ENCODE results near the gene MTCP1.
A peak's percentile ranks its signal among the peaks of the same experiment; 100 is the strongest.

The MTCP1 gene

GRCh38 chrX:155070975-155071693 is at the start of gene MTCP1, which contains the start of the genes BRCC3 and CMC4:
Gene MTCP1 (minus strand): TSS chrX:155071136. CDS start chrX:155066010, 5,126 bp downstream.
Gene BRCC3 (plus strand): TSS chrX:155071508. CDS start chrX:155071528, 20 bp downstream.
Gene CMC4 (minus strand): TSS chrX:155071136. CDS start chrX:155064023, 7,113 bp downstream.
- peak; percentile 88 for DNase-seq (ENCODE audit: low spot score)

- no peak for DNase-seq (ENCODE audit: low spot score)
Measured at GRCh38 chrX:155115174-155115819, 44.4 kb upstream of the MTCP1 start.

GRCh38 chrX:155113097-155113496 is 42.2 kb upstream of the MTCP1 start:
- DNase-seq (ENCODE audit: low spot score) = no peak

GRCh38 chrX:155112171-155112570 is 41.2 kb upstream of the MTCP1 start:
- DNase-seq (ENCODE audit: low spot score) = no peak

- DNase-seq (ENCODE audit: low spot score) = no peak
Measured at GRCh38 chrX:155108427-155108826, 37.5 kb upstream of the MTCP1 start.

GRCh38 chrX:155105919-155106318 is 35.0 kb upstream of the MTCP1 start:
- DNase-seq (ENCODE audit: low spot score) = no peak

- DNase-seq (ENCODE audit: low spot score) = peak; percentile 17
Measured at GRCh38 chrX:155094468-155095061, 23.6 kb upstream of the MTCP1 start.

GRCh38 chrX:155086961-155087735 is 16.2 kb upstream of the MTCP1 start:
- DNase-seq (ENCODE audit: low spot score) = no peak

GRCh38 chrX:155086202-155086840 is 15.4 kb upstream of the MTCP1 start:
- DNase-seq (ENCODE audit: low spot score) = peak; percentile 38

- DNase-seq (ENCODE audit: low spot score) = no peak
Measured at GRCh38 chrX:155071694-155072280, 851 bp upstream of the MTCP1 start.

GRCh38 chrX:155070663-155070974 is 317 bp downstream of the MTCP1 start:
- DNase-seq (ENCODE audit: low spot score) = peak; percentile 33

GRCh38 chrX:155070038-155070437 is 898 bp downstream of the MTCP1 start:
- no peak for DNase-seq (ENCODE audit: low spot score)

GRCh38 chrX:155069414-155069813 is 1.5 kb downstream of the MTCP1 start:
- DNase-seq (ENCODE audit: low spot score) = no peak

- DNase-seq (ENCODE audit: low spot score) = no peak
Measured at GRCh38 chrX:155068165-155068564, 2.8 kb downstream of the MTCP1 start.

GRCh38 chrX:155065035-155065734 is 5.8 kb downstream of the MTCP1 start:
- no peak for DNase-seq (ENCODE audit: low spot score)

- DNase-seq (ENCODE audit: low spot score) = no peak
Measured at GRCh38 chrX:155061760-155062159, 9.2 kb downstream of the MTCP1 start.

GRCh38 chrX:155056877-155057792 is 13.8 kb downstream of the MTCP1 start:
- peak; percentile 67 for DNase-seq (ENCODE audit: low spot score)

- no peak for DNase-seq (ENCODE audit: low spot score)
Measured at GRCh38 chrX:155056471-155056870, 14.5 kb downstream of the MTCP1 start.

- no peak for DNase-seq (ENCODE audit: low spot score)
Measured at GRCh38 chrX:155055494-155055893, 15.4 kb downstream of the MTCP1 start.

- no peak for DNase-seq (ENCODE audit: low spot score)
Measured at GRCh38 chrX:155054255-155054654, 16.7 kb downstream of the MTCP1 start.
